LNCAP (cell line): ENCODE results near the gene ROBO1.

Source experiments
- CTCF ChIP-seq: fragments of 450-650 bp; IDR thresholded peaks from 2 replicates; pipeline ENCODE4 v1.5.1; 2017; ENCODE audit warnings: mild to moderate bottlenecking

Gene ROBO1

GRCh38 chr3:79257791-79258190 lies 510.0 kb downstream of the ROBO1 start:
- no peak for TF ChIP-seq CTCF

GRCh38 chr3:79255702-79256101 lies 512.1 kb downstream of the ROBO1 start:
- no peak for TF ChIP-seq CTCF

- TF ChIP-seq CTCF: no peak
These were observed 512.5 kb downstream of the ROBO1 start for GRCh38 chr3:79255292-79255691.

- TF ChIP-seq CTCF: no peak
These were observed 514.1 kb downstream of the ROBO1 start for GRCh38 chr3:79253704-79254103.

- TF ChIP-seq CTCF: no peak
These were observed 514.5 kb downstream of the ROBO1 start for GRCh38 chr3:79253271-79253670.

GRCh38 chr3:79250746-79251145 lies 517.1 kb downstream of the ROBO1 start:
- no peak for TF ChIP-seq CTCF

GRCh38 chr3:79249701-79250100 lies 518.1 kb downstream of the ROBO1 start:
- no peak for TF ChIP-seq CTCF

GRCh38 chr3:79247725-79248043 lies 520.1 kb downstream of the ROBO1 start:
- TF ChIP-seq CTCF: no peak
